ENCODE measurements around the gene SHC3. TPM values are rescaled to one million over a fixed set of nuclear protein-coding genes. Genes with fewer than 3 reads are reported as not detected.

The SHC3 gene
- total RNA-seq, 1 donor from 2014 or later = 0.85 TPM

DNA sequence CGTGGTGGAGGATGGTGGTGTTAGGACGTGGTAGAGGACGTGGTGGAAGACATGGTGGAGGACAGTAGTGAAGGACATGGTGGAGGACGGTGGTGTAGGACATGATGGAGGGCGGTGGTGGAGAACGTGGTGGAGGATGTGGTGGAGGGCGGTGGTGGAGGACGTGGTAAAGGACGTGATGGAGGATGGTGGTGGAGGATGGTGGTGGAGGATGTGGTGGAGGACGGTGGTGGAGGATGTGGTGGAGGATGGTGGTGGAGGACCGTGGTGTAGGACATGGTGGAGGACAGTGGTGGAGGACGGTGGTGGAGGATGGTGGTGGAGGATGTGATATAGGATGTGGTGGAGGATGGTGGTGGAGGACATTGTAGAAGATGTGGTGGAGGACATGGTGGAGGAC is 119.7 kb downstream of the SHC3 start:
- Histone ChIP-seq H3K9me3 (no peaks in the 10 kb centered on the region), H3K4me3 (no peak overlapping the region), H3K36me3 (no peaks in the 10 kb centered on the region), H3K4me1 (no peaks in the 10 kb centered on the region), H3K27me3 (no peaks in the 10 kb centered on the region), H3K27ac (no peak overlapping the region)
- DNase-seq (ENCODE audit: low spot score in 2 of 2) = no peak
- intact Hi-C loops (cut with DNase I) = no loop called here
- TF ChIP-seq, protein P1, sequence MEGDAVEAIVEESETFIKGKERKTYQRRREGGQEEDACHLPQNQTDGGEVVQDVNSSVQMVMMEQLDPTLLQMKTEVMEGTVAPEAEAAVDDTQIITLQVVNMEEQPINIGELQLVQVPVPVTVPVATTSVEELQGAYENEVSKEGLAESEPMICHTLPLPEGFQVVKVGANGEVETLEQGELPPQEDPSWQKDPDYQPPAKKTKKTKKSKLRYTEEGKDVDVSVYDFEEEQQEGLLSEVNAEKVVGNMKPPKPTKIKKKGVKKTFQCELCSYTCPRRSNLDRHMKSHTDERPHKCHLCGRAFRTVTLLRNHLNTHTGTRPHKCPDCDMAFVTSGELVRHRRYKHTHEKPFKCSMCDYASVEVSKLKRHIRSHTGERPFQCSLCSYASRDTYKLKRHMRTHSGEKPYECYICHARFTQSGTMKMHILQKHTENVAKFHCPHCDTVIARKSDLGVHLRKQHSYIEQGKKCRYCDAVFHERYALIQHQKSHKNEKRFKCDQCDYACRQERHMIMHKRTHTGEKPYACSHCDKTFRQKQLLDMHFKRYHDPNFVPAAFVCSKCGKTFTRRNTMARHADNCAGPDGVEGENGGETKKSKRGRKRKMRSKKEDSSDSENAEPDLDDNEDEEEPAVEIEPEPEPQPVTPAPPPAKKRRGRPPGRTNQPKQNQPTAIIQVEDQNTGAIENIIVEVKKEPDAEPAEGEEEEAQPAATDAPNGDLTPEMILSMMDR (IDR thresholded peaks at IDR 0.05) = no peak

DNA sequence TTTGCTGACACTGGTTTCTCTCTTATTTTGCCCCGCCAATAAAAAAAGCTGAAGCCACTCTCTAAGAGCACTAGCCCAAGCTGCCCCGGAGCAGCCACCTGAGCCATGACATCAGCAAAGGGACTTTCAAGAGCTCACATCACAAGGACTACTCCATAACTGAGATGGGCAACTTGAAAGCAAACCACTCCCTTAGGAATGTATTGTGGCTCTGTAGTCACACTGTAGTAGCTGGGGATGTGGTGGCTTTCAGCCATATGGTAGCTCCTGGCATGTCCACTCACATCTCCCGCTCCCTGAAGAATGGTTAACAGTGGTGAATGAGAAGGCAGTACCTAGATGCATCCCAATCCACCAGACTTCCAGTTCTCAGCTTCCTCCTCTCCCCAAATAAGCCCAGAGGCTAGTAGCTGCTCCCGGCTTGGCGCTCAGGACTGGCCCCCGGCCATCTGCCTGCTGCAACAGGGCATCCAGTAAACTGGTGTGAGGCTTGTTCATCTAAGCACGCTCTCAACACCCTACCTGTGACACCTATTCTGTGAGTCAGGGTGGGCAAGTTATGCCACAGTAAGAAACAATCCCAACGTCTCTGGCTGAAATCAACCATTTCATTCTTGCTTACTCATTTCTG is 123.6 kb downstream of the SHC3 start:
- Histone ChIP-seq H3K27ac (no peak overlapping the region), H3K36me3 (no peaks in the 10 kb centered on the region), H3K27me3 (no peaks in the 10 kb centered on the region), H3K4me1 (no peaks in the 10 kb centered on the region), H3K9me3 (no peaks in the 10 kb centered on the region), H3K4me3 (no peak overlapping the region)
- intact Hi-C loops (cut with DNase I) = no loop called here
- TF ChIP-seq, protein P1 (IDR thresholded peaks at IDR 0.05) = no peak
- no peak for DNase-seq (ENCODE audit: low spot score in 2 of 2)

DNA sequence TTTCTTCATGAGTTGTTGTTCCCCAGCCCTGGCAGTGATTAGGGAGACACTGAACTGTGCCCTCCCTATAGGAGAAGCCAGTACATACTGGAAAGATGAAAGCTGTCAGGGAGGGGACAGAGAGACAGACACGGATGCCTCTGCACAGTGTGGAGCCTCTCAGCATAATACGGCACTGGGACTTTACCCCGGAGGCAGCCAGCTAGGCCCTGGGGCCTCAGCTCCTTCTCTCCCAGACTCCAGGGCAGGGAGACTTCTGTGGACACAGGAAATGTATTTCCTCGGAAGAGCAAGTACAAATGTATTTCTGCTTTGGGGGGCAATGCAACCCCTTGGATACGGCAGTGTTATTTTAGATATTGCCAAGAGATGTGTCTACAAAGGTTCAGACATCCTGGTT is 125.3 kb downstream of the SHC3 start:
- intact Hi-C loops (cut with DNase I) = no loop called here
- Histone ChIP-seq H3K27ac (no peak overlapping the region), H3K27me3 (no peaks in the 10 kb centered on the region), H3K36me3 (no peaks in the 10 kb centered on the region), H3K4me3 (no peak overlapping the region), H3K9me3 (no peaks in the 10 kb centered on the region), H3K4me1 (no peaks in the 10 kb centered on the region)
- DNase-seq (ENCODE audit: low spot score in 2 of 2) = no peak
- TF ChIP-seq, protein P1 (IDR thresholded peaks at IDR 0.05) = no peak

DNA sequence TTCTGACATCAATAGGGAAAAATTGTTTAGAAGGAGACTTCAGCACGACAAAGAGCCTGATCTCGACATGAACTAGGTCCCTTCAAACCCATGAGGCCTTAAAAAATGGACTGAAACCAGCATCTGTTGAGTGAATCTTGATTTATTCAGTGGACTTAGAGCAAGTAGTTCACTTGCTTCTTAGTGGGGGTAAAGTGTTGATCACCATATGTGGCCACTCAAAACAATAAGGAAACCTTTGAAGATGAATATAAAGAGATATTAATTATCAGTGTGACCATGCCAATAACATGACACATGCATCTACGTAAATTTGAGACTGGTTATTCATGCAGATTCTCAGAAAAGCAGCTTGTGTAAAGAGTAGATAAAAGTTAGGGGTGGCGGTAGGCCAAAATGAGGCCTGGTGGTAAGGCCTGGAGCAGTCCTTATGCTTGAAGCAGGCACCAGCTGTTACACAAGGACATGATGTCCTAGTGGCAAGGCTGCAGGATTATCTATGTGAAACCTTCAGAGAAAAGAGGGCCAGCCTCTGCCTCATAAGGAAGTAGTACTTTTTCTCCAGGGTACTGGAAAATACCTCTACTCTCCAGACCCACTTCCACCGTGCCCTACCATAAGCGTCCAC is 126.0 kb downstream of the SHC3 start:
- no peaks in the 10 kb centered on the region for H3K9me3 ChIP-seq
- H3K36me3 ChIP-seq = no peaks in the 10 kb centered on the region
- no peak overlapping the region for H3K4me3 ChIP-seq
- TF ChIP-seq, protein P1 (IDR thresholded peaks at IDR 0.05) = no peak
- H3K4me1 ChIP-seq = no peaks in the 10 kb centered on the region
- DNase-seq (ENCODE audit: low spot score in 2 of 2) = no peak
- no peak overlapping the region for H3K27ac ChIP-seq
- H3K27me3 ChIP-seq = no peaks in the 10 kb centered on the region
- intact Hi-C loops (cut with DNase I) = no loop called here

DNA sequence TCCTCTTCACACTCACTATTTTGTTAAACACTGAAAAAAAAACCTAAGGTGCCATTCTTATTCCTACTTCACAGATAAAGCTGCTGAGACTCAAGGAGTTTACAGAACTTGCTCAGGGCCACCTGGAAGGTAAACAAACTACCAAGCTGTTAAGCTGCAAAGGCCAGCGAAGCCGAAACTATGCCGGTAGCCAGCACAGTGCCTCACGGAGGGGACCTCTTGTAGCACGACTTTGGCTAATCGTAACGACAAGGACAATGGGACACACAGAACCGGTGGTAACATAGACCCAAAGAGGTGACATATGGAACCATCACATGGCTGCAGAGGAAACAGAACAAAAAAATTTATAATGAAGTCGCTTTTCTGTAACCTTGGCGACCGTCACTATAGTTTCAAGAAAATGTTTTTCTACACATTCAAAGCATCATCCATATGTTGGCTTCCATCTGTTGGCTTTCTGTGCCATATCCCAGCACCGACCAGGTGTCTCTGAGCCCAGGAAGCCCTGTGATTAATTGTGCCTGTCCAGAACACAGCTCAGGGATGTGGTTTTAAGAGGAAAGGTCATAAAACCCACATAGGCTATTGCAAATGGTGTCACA is 127.1 kb downstream of the SHC3 start:
- TF ChIP-seq, protein P1 (IDR thresholded peaks at IDR 0.05) = no peak
- no peaks in the 10 kb centered on the region for H3K36me3 ChIP-seq
- intact Hi-C loops (cut with DNase I) = no loop called here
- DNase-seq (ENCODE audit: low spot score in 2 of 2) = no peak
- H3K27ac ChIP-seq = no peak overlapping the region
- H3K4me1 ChIP-seq = no peaks in the 10 kb centered on the region
- H3K27me3 ChIP-seq = no peaks in the 10 kb centered on the region
- no peak overlapping the region for H3K4me3 ChIP-seq
- H3K9me3 ChIP-seq = no peaks in the 10 kb centered on the region

All from ascending aorta (tissue), 2 donors.